ENCODE measurements around the gene C5AR1.
"Not testable (repeated sequence)": the region's sequence is repeated elsewhere in the genome, so short reads cannot be mapped to it uniquely, and the experiment has no call there.

C5AR1 gene

GRCh38 chr19:47344425-47344824 is 34.8 kb downstream of the C5AR1 start:
- CTCF ChIA-PET, result interaction anchor here (0.6 to 1.7 kb wide), 3 partner anchors 47 to 281 kb away, joined by 3 to 6 read pairs (median 4); no protein-coding TSS in a partner anchor
- no peak overlapping the region for H3K27ac ChIP-seq (ENCODE audit: extremely low read depth, low read depth, low read length)
- H3K4me1 ChIP-seq (ENCODE audit: control insufficient read depth, insufficient read depth, low read length), result no peaks in the 10 kb centered on the region
- POLR2A ChIA-PET, result no interaction called here
- TF ChIP-seq ZSCAN5A (tag by site-specific recombination; IDR thresholded peaks at IDR 0.05), result no peak
- TF ChIP-seq MEIS1 (CRISPR knock-in tag; IDR thresholded peaks at IDR 0.05; ENCODE audit: borderline replicate concordance), result no peak
- TF ChIP-seq SALL2 (tag by site-specific recombination; IDR thresholded peaks at IDR 0.05; ENCODE audit: borderline replicate concordance), result no peak
- no peak for TF ChIP-seq ZNF391 (tag by site-specific recombination; IDR thresholded peaks at IDR 0.05; ENCODE audit: borderline replicate concordance, low read depth)
- TF ChIP-seq FEZF1 (tag by site-specific recombination; IDR thresholded peaks at IDR 0.05), result no peak
- no peak for TF ChIP-seq ZSCAN30 (tag by site-specific recombination; IDR thresholded peaks at IDR 0.05)
- TF ChIP-seq ZBTB26 (tag by site-specific recombination; optimal IDR thresholded peaks at IDR 0.05), result no peak
- TF ChIP-seq ZNF398 (tag by site-specific recombination; IDR thresholded peaks at IDR 0.05), result no peak
- no peak for TF ChIP-seq KLF16 (tag by site-specific recombination; IDR thresholded peaks at IDR 0.05)
- no peak for TF ChIP-seq ZSCAN18 (tag by site-specific recombination; IDR thresholded peaks at IDR 0.05)
- TF ChIP-seq ZNF133 (tag by site-specific recombination; IDR thresholded peaks at IDR 0.05), result no peak
- TF ChIP-seq ZNF354C (tag by site-specific recombination; IDR thresholded peaks at IDR 0.05; ENCODE audit: borderline replicate concordance, low read depth), result no peak
- no peak overlapping the region for H3K4me3 ChIP-seq (ENCODE audit: low read depth, low read length)
- H3K9me3 ChIP-seq (ENCODE audit: control insufficient read depth, insufficient read depth, low read depth, low read length), result no peaks in the 10 kb centered on the region
- no peaks in the 10 kb centered on the region for H3K36me3 ChIP-seq (ENCODE audit: control insufficient read depth in 2 of 2, insufficient read depth in 1 of 2, low read length in 2 of 2)

- CTCF ChIA-PET, result interaction anchor here (0.7 to 2.4 kb wide), 6 partner anchors 11 to 62 kb away, joined by 3 to 11 read pairs (median 4); partner anchors contain the start of gene C5AR1
- POLR2A ChIA-PET; H3K9me3 ChIP-seq (ENCODE audit: control insufficient read depth, insufficient read depth, low read depth, low read length); H3K27ac ChIP-seq (ENCODE audit: extremely low read depth, low read depth, low read length); H3K4me1 ChIP-seq (ENCODE audit: control insufficient read depth, insufficient read depth, low read length); H3K36me3 ChIP-seq (ENCODE audit: control insufficient read depth in 2 of 2, insufficient read depth in 1 of 2, low read length in 2 of 2); H3K4me3 ChIP-seq (ENCODE audit: low read depth, low read length): not testable (repeated sequence)
Measured at GRCh38 chr19:47346024-47346423, 36.4 kb downstream of the C5AR1 start.

- H3K9me3 ChIP-seq (ENCODE audit: control insufficient read depth, insufficient read depth, low read depth, low read length), result no peaks in the 10 kb centered on the region
- H3K4me3 ChIP-seq (ENCODE audit: low read depth, low read length), result peak within 1 kb of the TSS; percentile 53
- peaks cover 22 to 25% of the 10 kb centered on the region in 2 experiments for H3K36me3 ChIP-seq (ENCODE audit: control insufficient read depth in 2 of 2, insufficient read depth in 1 of 2, low read length in 2 of 2)
- peak within 1 kb of the TSS; percentile 59; the same call in 1 of the 2 replicates for H3K27ac ChIP-seq (ENCODE audit: extremely low read depth, low read depth, low read length)
- ChIA-PET POLR2A (interaction anchor here (0.5 to 2.1 kb wide), 37 partner anchors 9 to 481 kb away, joined by 3 to 20 read pairs (median 4); partner anchors contain the start of genes CCDC9, INAFM1 and NAPA), CTCF (interaction anchor here (0.5 to 2.9 kb wide), 70 partner anchors 8 to 1599 kb away, joined by 3 to 36 read pairs (median 4); partner anchors contain the start of genes C5AR2 and KPTN)
- H3K4me1 ChIP-seq (ENCODE audit: control insufficient read depth, insufficient read depth, low read length), result peaks cover 11% of the 10 kb centered on the region
- peak; percentile 71 for TF ChIP-seq ZNF239 (tag by site-specific recombination; IDR thresholded peaks at IDR 0.05)
- 0 out of 2 replicates have a peak, but pooled peaks have one; percentile 17 for TF ChIP-seq ZNF518A (tag by site-specific recombination; conservative IDR thresholded peaks at IDR 0.05; ENCODE audit: low read depth)
- TF ChIP-seq ZNF548 (tag by site-specific recombination; IDR thresholded peaks at IDR 0.05), result no peak
- peak; percentile 70 for TF ChIP-seq ZBTB17 (tag by site-specific recombination; IDR thresholded peaks at IDR 0.05)
- TF ChIP-seq ZBTB48 (tag by site-specific recombination; IDR thresholded peaks at IDR 0.05), result peak; percentile 40; the same call in 1 of the 2 replicates
Measured at GRCh38 chr19:47348819-47349795, 39.4 kb downstream of the C5AR1 start, which contains the start of gene DHX34. Gene DHX34, plus strand, starts transcription at chr19:47349315. Its CDS starts 3,716 bp downstream, at chr19:47353031.
